Tibial artery (tissue), 4 donors: ENCODE measurements around the gene EHBP1.

Source experiments
- DNase-seq, 2 donors: peaks; one replicate each; pipeline ENCODE4 v3.0.0-alpha.2; 2019
- H3K27ac ChIP-seq, 2 donors: fragments of 200-600 bp; sonication (generic) in 1 of 2; 1 replicate in 1 of 2; 2 replicates in 1 of 2; pipeline ENCODE4 v1.5.1; 2018 to 2019; ENCODE audit warnings: mild to moderate bottlenecking in 1 of 2
- H3K27me3 ChIP-seq, 2 donors: fragments of 200-600 bp; sonication (generic) in 1 of 2; one replicate each; pipeline versions ENCODE4 v1.5.1 to v1.6.0; 2016 to 2019
- H3K36me3 ChIP-seq, 3 donors: fragments of 200-600 bp; sonication (generic) in 2 of 3; one replicate each; pipeline ENCODE4 v1.5.1; 2016 to 2019; ENCODE audit warnings: mild to moderate bottlenecking in 2 of 3
- H3K4me1 ChIP-seq, 4 donors: fragments of 200-600 bp; sonication (generic) in 2 of 4; 1 replicate in 3 of 4; 2 replicates in 1 of 4; pipeline ENCODE4 v1.5.1; 2016 to 2019
- H3K4me3 ChIP-seq, 2 donors: fragments of 200-600 bp; sonication (generic) in 1 of 2; 1 replicate in 1 of 2; 2 replicates in 1 of 2; pipeline ENCODE4 v1.5.1; 2018 to 2019; ENCODE audit warnings: mild to moderate bottlenecking in 2 of 2
- H3K9me3 ChIP-seq, 3 donors: fragments of 200-600 bp; sonication (generic) in 1 of 3; one replicate each; pipeline ENCODE4 v1.5.1; 2016 to 2019
- intact Hi-C: fragments of 100-400 bp; cut with DNase I; formaldehyde crosslinking; loops from one replicate; pipeline ENCODE4 v1.15.0; 2023; ENCODE audit warnings: low total_unique reads
- TF ChIP-seq, protein P1 (sequence below), 2 experiments: fragments of 200-600 bp in 1 of 2; fragments of 450-650 bp in 1 of 2; IDR thresholded peaks; one replicate each; pipeline ENCODE4 v1.5.1; 2017 to 2019; ENCODE audit warnings: antibody characterized with exemption in 2 of 2, mild to moderate bottlenecking in 1 of 2, moderate library complexity in 1 of 2

EHBP1 gene

DNA sequence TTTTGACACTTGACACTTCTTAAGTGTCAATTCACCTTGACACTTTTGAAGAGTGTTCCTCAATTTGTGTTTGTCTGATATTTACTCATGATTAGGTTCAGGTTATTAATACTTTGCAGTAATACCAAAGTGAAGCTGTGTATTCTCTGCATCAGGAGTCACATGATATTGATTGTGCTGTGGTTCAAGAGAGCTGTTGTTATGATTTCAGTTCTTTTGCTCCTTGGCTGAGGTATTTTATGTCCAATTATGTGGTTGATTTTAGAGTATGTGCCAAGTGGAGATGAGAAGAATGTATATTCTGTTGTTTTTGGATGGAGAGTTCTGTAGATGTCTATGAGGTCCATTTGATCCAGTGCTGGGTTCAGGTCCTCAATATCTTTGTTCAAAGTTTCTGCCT lies 17.2 kb downstream of the EHBP1 start:
- intact Hi-C loops, result no loop called here
- Histone ChIP-seq H3K9me3 (no peaks in the 10 kb centered on the region), H3K4me3 (no peak overlapping the region), H3K27me3 (no peaks in the 10 kb centered on the region), H3K27ac (no peak overlapping the region), H3K36me3 (no peaks in the 10 kb centered on the region), H3K4me1 (peaks cover 0 to 6% (median 0%) of the 10 kb centered on the region in 4 donors)
- no peak for DNase-seq
- TF ChIP-seq, protein P1, sequence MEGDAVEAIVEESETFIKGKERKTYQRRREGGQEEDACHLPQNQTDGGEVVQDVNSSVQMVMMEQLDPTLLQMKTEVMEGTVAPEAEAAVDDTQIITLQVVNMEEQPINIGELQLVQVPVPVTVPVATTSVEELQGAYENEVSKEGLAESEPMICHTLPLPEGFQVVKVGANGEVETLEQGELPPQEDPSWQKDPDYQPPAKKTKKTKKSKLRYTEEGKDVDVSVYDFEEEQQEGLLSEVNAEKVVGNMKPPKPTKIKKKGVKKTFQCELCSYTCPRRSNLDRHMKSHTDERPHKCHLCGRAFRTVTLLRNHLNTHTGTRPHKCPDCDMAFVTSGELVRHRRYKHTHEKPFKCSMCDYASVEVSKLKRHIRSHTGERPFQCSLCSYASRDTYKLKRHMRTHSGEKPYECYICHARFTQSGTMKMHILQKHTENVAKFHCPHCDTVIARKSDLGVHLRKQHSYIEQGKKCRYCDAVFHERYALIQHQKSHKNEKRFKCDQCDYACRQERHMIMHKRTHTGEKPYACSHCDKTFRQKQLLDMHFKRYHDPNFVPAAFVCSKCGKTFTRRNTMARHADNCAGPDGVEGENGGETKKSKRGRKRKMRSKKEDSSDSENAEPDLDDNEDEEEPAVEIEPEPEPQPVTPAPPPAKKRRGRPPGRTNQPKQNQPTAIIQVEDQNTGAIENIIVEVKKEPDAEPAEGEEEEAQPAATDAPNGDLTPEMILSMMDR (IDR thresholded peaks at IDR 0.05), result no peak

DNA sequence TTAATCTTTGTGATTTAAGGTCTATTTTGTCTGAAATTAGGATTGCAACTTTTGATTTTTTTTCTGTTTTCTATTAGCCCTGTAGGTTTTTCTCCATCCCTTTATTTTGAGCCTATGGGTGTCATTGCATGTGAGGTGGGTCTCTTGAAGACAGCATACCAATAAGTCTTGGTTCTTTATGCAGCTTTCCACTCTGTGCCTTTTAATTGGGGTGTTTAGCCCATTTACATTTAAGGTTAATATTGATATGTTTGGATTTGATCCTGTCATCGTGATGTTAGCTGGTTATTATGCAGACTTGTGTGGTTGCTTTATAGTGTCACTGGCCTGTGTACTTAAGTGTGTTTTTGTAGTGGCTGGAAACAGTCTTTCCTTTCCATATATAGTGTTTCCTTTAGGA lies 17.7 kb downstream of the EHBP1 start:
- Histone ChIP-seq H3K27ac (no peak overlapping the region), H3K4me1 (peaks cover 0 to 6% (median 0%) of the 10 kb centered on the region in 4 donors), H3K36me3 (no peaks in the 10 kb centered on the region), H3K27me3 (no peaks in the 10 kb centered on the region), H3K9me3 (no peaks in the 10 kb centered on the region), H3K4me3 (no peak overlapping the region)
- TF ChIP-seq, protein P1 (IDR thresholded peaks at IDR 0.05), result no peak
- intact Hi-C loops, result no loop called here
- no peak for DNase-seq

DNA sequence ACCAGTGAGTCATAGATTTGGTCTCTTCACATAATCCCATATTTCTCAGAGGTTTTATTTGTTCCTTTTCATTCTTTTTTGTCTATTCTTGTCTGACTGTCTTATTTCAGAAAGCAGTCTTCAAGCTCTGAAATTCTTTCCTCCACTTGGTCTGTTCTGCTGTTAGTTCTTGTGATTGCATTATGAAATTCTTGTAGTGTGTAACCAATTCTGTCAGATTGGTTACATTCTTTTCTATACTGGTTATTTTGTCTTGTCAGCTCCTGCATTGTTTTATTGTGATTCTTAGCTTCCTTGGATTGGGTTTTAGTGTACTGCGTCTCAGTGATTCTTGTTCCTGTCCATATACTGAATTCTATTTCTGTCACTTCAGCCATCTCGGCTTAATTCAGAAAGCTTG lies 18.6 kb downstream of the EHBP1 start:
- no peak for DNase-seq
- Histone ChIP-seq H3K27ac (no peak overlapping the region), H3K4me1 (peaks cover 0 to 6% (median 0%) of the 10 kb centered on the region in 4 donors), H3K9me3 (no peaks in the 10 kb centered on the region), H3K4me3 (no peak overlapping the region), H3K27me3 (no peaks in the 10 kb centered on the region), H3K36me3 (no peaks in the 10 kb centered on the region)
- TF ChIP-seq, protein P1 (IDR thresholded peaks at IDR 0.05), result no peak
- intact Hi-C loops, result no loop called here

DNA sequence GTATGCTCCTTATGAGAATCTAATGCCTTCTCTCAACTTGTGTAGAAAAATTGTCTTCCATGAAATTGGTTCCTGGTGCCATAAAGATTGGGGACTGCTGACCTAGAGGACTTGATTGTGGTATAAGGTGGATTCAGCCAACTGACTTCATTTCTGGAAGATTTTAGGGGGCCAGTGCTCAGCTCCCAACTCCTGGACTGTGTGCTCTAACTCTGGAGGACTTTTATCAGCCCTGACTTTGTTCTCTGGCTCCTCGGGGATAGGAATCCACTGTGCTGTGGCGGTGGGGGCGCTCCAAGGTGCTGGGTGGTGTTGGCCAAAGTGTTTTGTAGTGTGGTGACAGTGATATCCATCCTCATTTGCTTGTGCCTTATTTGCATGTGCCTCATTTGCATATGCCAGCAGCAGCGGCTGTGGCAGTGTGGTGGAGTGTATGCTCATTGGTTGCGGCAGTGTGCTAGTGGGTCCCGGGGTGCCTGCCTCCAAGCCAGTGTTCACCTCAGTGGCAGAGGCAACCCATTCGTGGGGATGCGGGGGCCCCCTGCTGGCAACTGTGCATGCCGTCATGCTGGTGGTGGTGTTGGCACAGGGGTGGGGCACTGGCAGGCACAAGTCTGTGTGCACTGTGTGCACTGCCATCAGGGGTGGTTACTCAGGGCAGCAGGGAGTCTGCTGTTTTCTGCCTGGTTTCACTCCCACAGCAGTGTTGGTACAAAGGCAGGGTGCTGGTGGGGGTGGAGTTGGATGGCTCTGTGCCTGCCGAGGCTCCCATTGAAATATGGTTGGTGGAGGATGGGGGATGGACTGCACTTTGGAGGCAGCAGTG lies 19.6 kb downstream of the EHBP1 start:
- DNase-seq, result no peak
- intact Hi-C loops, result no loop called here
- Histone ChIP-seq H3K4me3 (no peak overlapping the region), H3K27me3 (no peaks in the 10 kb centered on the region), H3K36me3 (no peaks in the 10 kb centered on the region), H3K27ac (no peak overlapping the region), H3K4me1 (peaks cover 0 to 6% (median 0%) of the 10 kb centered on the region in 4 donors), H3K9me3 (no peaks in the 10 kb centered on the region)
- TF ChIP-seq, protein P1 (IDR thresholded peaks at IDR 0.05), result no peak

DNA sequence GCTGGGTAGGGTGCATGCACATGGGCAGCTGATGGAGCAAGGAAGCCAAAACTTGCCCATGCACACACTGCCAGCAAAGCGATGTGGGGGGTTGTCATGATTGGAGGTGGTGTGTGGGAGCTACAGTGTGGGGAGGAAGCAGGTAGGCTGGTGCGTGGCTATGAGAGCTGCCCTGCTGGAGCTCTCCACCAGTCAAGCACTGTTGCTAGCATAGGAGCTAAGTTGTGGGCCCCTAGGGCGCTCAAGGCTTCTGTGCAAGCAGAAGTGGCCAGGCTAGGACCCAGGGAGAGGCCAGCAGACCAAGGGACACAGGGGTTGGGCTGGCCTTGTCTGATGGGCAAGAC lies 20.2 kb downstream of the EHBP1 start:
- H3K9me3 ChIP-seq, result no peaks in the 10 kb centered on the region
- no peak overlapping the region for H3K4me3 ChIP-seq
- no peak for DNase-seq
- peaks cover 0 to 6% (median 0%) of the 10 kb centered on the region in 4 donors for H3K4me1 ChIP-seq
- TF ChIP-seq, protein P1 (IDR thresholded peaks at IDR 0.05), result no peak
- intact Hi-C loops, result no loop called here
- no peaks in the 10 kb centered on the region for H3K36me3 ChIP-seq
- H3K27ac ChIP-seq, result no peak overlapping the region
- H3K27me3 ChIP-seq, result no peaks in the 10 kb centered on the region
